Neural cell (in vitro differentiated cells): ENCODE data around the gene BICDL1.

Source experiments
- CTCF ChIP-seq: fragments of 450-650 bp; IDR thresholded peaks from 2 replicates; pipeline ENCODE4 v1.5.1; 2014; ENCODE audit warnings: antibody characterized with exemption, mild to moderate bottlenecking, moderate library complexity; ENCODE audit not compliant: poor library complexity, severe bottlenecking
- EP300 ChIP-seq: fragments of 450-650 bp; conservative IDR thresholded peaks from 2 replicates; pipeline ENCODE4 v1.6.1; 2014; ENCODE audit warnings: antibody characterized with exemption, mild to moderate bottlenecking, moderate library complexity; ENCODE audit not compliant: poor library complexity, severe bottlenecking
- EZH2 ChIP-seq: fragments of 200-600, 300-800 bp; shearing (Covaris generic), sonication (generic); IDR thresholded peaks from 2 replicates; pipeline ENCODE4 v1.6.1; 2014; ENCODE audit warnings: antibody characterized with exemption, low read length, borderline replicate concordance, mild to moderate bottlenecking; ENCODE audit not compliant: insufficient read depth, poor library complexity, severe bottlenecking
- MXI1 ChIP-seq: fragments of 450-650 bp; conservative IDR thresholded peaks from 2 replicates; pipeline ENCODE4 v1.6.1; 2014; ENCODE audit warnings: antibody characterized with exemption, mild to moderate bottlenecking; ENCODE audit not compliant: poor library complexity, severe bottlenecking
- POLR2AphosphoS5 ChIP-seq: IDR thresholded peaks from 2 replicates; pipeline ENCODE4 v1.6.1; 2012
- RAD21 ChIP-seq: fragments of 450-650 bp; conservative IDR thresholded peaks from 2 replicates; pipeline ENCODE4 v1.6.1; 2014; ENCODE audit warnings: antibody characterized with exemption, mild to moderate bottlenecking, moderate library complexity
- REST ChIP-seq: IDR thresholded peaks from 2 replicates; pipeline ENCODE4 v1.6.1; 2012; ENCODE audit warnings: borderline replicate concordance
- SMC3 ChIP-seq: fragments of 450-650 bp; conservative IDR thresholded peaks from 2 replicates; pipeline ENCODE4 v1.6.1; 2014; ENCODE audit warnings: antibody characterized with exemption, mild to moderate bottlenecking, moderate library complexity; ENCODE audit not compliant: poor library complexity
- TAF1 ChIP-seq: IDR thresholded peaks from 2 replicates; pipeline ENCODE4 v1.6.1; 2012; ENCODE audit warnings: low read depth

GRCh38 chr12:120098756-120099470, 109.9 kb downstream of the BICDL1 start:
- TF ChIP-seq RAD21 (no peak), EZH2 (no peak), CTCF (no peak), REST (no peak), POLR2AphosphoS5 (no peak), TAF1 (no peak), EP300 (no peak), SMC3 (no peak), MXI1 (no peak)
